IMR-90 (cell line): ENCODE results near the gene RGL4. TPM values are rescaled to one million over a fixed set of nuclear protein-coding genes. Genes with fewer than 3 reads are reported as not detected.

Experiments used
- ATAC-seq: fragments of 200-7000 bp; cut with Tn5 transposase; 2 replicates; pipeline ENCODE4 v1.9.1; 2020; ENCODE audit warnings: low read depth, mild to moderate bottlenecking, moderate library complexity
- BruUV-seq: library from RNA; stranded (reverse); fragments of 400-500 nt; replicated peaks from 2 replicates; lab custom pipeline; 2021; lab: Mats Ljungman, UMichigan
- CTCF ChIA-PET: fragments of 300-600 bp; formaldehyde crosslinking; extraction: SDS; loops from one replicate; lab custom pipeline; 2021; ENCODE audit warnings: antibody characterized with exemption; lab: Yijun Ruan, JAX
- POLR2A ChIA-PET: fragments of 300-600 bp; sonication (Branson Sonifier 250); formaldehyde crosslinking; loops from one replicate; lab custom pipeline; 2022; ENCODE audit warnings: antibody characterized with exemption; ENCODE audit not compliant: unreplicated experiment; lab: Charles Lee
- DNase-seq: peaks from one replicate; pipeline ENCODE4 v3.0.0; 2013
- H2AFZ ChIP-seq: replicated peaks from 2 replicates; pipeline ENCODE3; 2013; ENCODE audit warnings: low read length, mild to moderate bottlenecking; ENCODE audit not compliant: poor library complexity
- H2AK5ac ChIP-seq: 2 replicates; pipeline ENCODE4 v1.6.1; 2013; ENCODE audit warnings: low read depth, low read length, inconsistent platforms
- H2AK9ac ChIP-seq: replicated peaks from 2 replicates; pipeline ENCODE3; 2013; ENCODE audit warnings: mild to moderate bottlenecking, low read depth, low read length, moderate library complexity; ENCODE audit not compliant: poor library complexity
- H2BK120ac ChIP-seq: 2 replicates; pipeline ENCODE4 v1.6.1; 2013; ENCODE audit warnings: low read depth, low read length, inconsistent platforms
- H2BK15ac ChIP-seq: 3 replicates; pipeline ENCODE4 v1.6.1; 2013; ENCODE audit warnings: low read depth, low read length, inconsistent platforms
- H2BK20ac ChIP-seq: 2 replicates; pipeline ENCODE4 v1.6.1; 2013; ENCODE audit warnings: low read depth, mild to moderate bottlenecking, inconsistent platforms, low read length, moderate library complexity
- H2BK5ac ChIP-seq: 2 replicates; pipeline ENCODE4 v1.6.1; 2013; ENCODE audit warnings: mild to moderate bottlenecking, low read depth, low read length, inconsistent platforms; ENCODE audit not compliant: poor library complexity, severe bottlenecking
- H3K14ac ChIP-seq: replicated peaks from 2 replicates; pipeline ENCODE4 v1.6.1; 2013; ENCODE audit warnings: low read depth, low read length, inconsistent platforms
- H3K18ac ChIP-seq: 2 replicates; pipeline ENCODE4 v1.6.1; 2013; ENCODE audit warnings: low read depth, low read length, control low read depth
- H3K23ac ChIP-seq: 2 replicates; pipeline ENCODE4 v1.6.1; 2013; ENCODE audit warnings: low read depth, low read length, inconsistent platforms
- H3K27ac ChIP-seq: 2 replicates; pipeline ENCODE4 v1.5.1; 2013; ENCODE audit warnings: mild to moderate bottlenecking, control low read depth, low read length; ENCODE audit not compliant: insufficient read depth
- H3K27me3 ChIP-seq: 2 replicates; pipeline ENCODE4 v1.6.1; 2013; ENCODE audit warnings: low read length; ENCODE audit not compliant: control insufficient read depth, insufficient read depth
- H3K36me3 ChIP-seq: 2 replicates; pipeline ENCODE4 v1.6.1; 2013; ENCODE audit warnings: low read length, mixed read lengths; ENCODE audit not compliant: control insufficient read depth, insufficient read depth
- H3K4ac ChIP-seq: 2 replicates; pipeline ENCODE4 v1.6.1; 2013; ENCODE audit warnings: low read depth, low read length, inconsistent platforms
- H3K4me1 ChIP-seq: 2 replicates; pipeline ENCODE4 v1.6.1; 2013; ENCODE audit warnings: low read length, mixed read lengths; ENCODE audit not compliant: control insufficient read depth, insufficient read depth
- H3K4me2 ChIP-seq: 2 replicates; pipeline ENCODE4 v1.6.1; 2013; ENCODE audit warnings: low read depth, mild to moderate bottlenecking, control low read depth, low read length, moderate library complexity
- H3K4me3 ChIP-seq: 2 replicates; pipeline ENCODE4 v1.5.1; 2013; ENCODE audit warnings: low read depth, mild to moderate bottlenecking, control low read depth, low read length, moderate library complexity; ENCODE audit not compliant: insufficient read depth
- H3K56ac ChIP-seq: 2 replicates; pipeline ENCODE4 v1.6.1; 2013; ENCODE audit warnings: low read length, inconsistent platforms; ENCODE audit not compliant: insufficient read depth; ENCODE audit errors: extremely low read depth
- H3K79me1 ChIP-seq, 2 experiments: 2 replicates each; pipeline ENCODE4 v1.6.1; 2013; ENCODE audit warnings: low read length in 2 of 2, inconsistent platforms in 1 of 2, low read depth in 1 of 2
- H3K9ac ChIP-seq: 2 replicates; pipeline ENCODE4 v1.6.1; 2013; ENCODE audit warnings: low read depth, low read length, control low read depth
- H3K9me1 ChIP-seq: 2 replicates; pipeline ENCODE4 v1.6.1; 2013; ENCODE audit warnings: low read length, inconsistent platforms; ENCODE audit not compliant: insufficient read depth
- H3K9me3 ChIP-seq: 2 replicates; pipeline ENCODE4 v1.6.1; 2013; ENCODE audit warnings: low read length; ENCODE audit not compliant: control insufficient read depth, insufficient read depth
- H4K20me1 ChIP-seq: 2 replicates; pipeline ENCODE4 v1.6.1; 2013; ENCODE audit warnings: low read length, inconsistent platforms; ENCODE audit not compliant: insufficient read depth
- H4K5ac ChIP-seq: 2 replicates; pipeline ENCODE4 v1.6.1; 2013; ENCODE audit warnings: mild to moderate bottlenecking, low read depth, low read length, control low read depth
- H4K8ac ChIP-seq, 2 experiments: 2 replicates each; pipeline ENCODE4 v1.6.1; 2013; ENCODE audit warnings: low read depth in 2 of 2, low read length in 2 of 2, control low read depth in 1 of 2, inconsistent platforms in 1 of 2
- H4K91ac ChIP-seq: 2 replicates; pipeline ENCODE4 v1.6.1; 2013; ENCODE audit warnings: low read depth, low read length, inconsistent platforms; ENCODE audit not compliant: insufficient read depth
- BHLHE40 ChIP-seq: fragments of 150-350 bp; IDR thresholded peaks from 2 replicates; pipeline ENCODE4 v1.6.1; 2016; ENCODE audit warnings: mild to moderate bottlenecking, low read depth, low read length
- CEBPB ChIP-seq: IDR thresholded peaks from 2 replicates; pipeline ENCODE4 v1.6.1; 2012; ENCODE audit warnings: low read depth, low read length, improper control_type of control experiment
- CHD1 ChIP-seq: IDR thresholded peaks from 2 replicates; pipeline ENCODE4 v1.6.1; 2012; ENCODE audit warnings: low read depth, low read length, improper control_type of control experiment
- CTCF ChIP-seq: conservative IDR thresholded peaks from 2 replicates; pipeline ENCODE4 v1.5.1; 2012; ENCODE audit warnings: mild to moderate bottlenecking, low read depth, low read length, improper control_type of control experiment
- FOS ChIP-seq: fragments of 150-350 bp; IDR thresholded peaks from 2 replicates; pipeline ENCODE4 v1.6.1; 2016; ENCODE audit warnings: low read depth, low read length
- MAFK ChIP-seq: IDR thresholded peaks from 2 replicates; pipeline ENCODE4 v1.6.1; 2012; ENCODE audit warnings: low read depth, low read length, improper control_type of control experiment
- MAZ ChIP-seq: IDR thresholded peaks from 2 replicates; pipeline ENCODE4 v1.6.1; 2012; ENCODE audit warnings: low read depth, mild to moderate bottlenecking, low read length, improper control_type of control experiment, moderate library complexity, borderline replicate concordance
- MXI1 ChIP-seq: IDR thresholded peaks from 2 replicates; pipeline ENCODE4 v1.6.1; 2012; ENCODE audit warnings: low read depth, mild to moderate bottlenecking, low read length, moderate library complexity, borderline replicate concordance
- NFE2L2 ChIP-seq: fragments of 150-350 bp; IDR thresholded peaks from 2 replicates; pipeline ENCODE4 v1.6.1; 2016; ENCODE audit warnings: low read depth, mild to moderate bottlenecking, low read length
- POLR2A ChIP-seq: IDR thresholded peaks from 2 replicates; pipeline ENCODE4 v1.6.1; 2012; ENCODE audit warnings: mild to moderate bottlenecking, low read depth, low read length
- RAD21 ChIP-seq: IDR thresholded peaks from 2 replicates; pipeline ENCODE4 v1.6.1; 2012; ENCODE audit warnings: low read length, improper control_type of control experiment
- RCOR1 ChIP-seq: IDR thresholded peaks from 2 replicates; pipeline ENCODE4 v1.6.1; 2012; ENCODE audit warnings: mild to moderate bottlenecking, low read length, improper control_type of control experiment; ENCODE audit not compliant: insufficient replicate concordance
- RFX5 ChIP-seq: IDR thresholded peaks from 2 replicates; pipeline ENCODE4 v1.8.0; 2012; ENCODE audit warnings: low read depth, mild to moderate bottlenecking, low read length, moderate library complexity
- SMC3 ChIP-seq: fragments of 150-350 bp; IDR thresholded peaks from 2 replicates; pipeline ENCODE4 v1.6.1; 2016; ENCODE audit warnings: low read depth, mild to moderate bottlenecking, antibody characterized with exemption, low read length, moderate library complexity
- USF2 ChIP-seq: fragments of 150-350 bp; IDR thresholded peaks from 2 replicates; pipeline ENCODE4 v1.6.1; 2017; ENCODE audit warnings: mild to moderate bottlenecking, antibody characterized with exemption, low read length, low read depth
- WGBS, 2 experiments: methylation state at CpG; one replicate each; pipeline versions ENCODE4 v1.1.5 to v1.1.7; 2013; ENCODE audit warnings: missing lambda C conversion rate in 2 of 2; ENCODE audit not compliant: insufficient read length in 1 of 2; ENCODE audit errors: extremely low coverage in 2 of 2; 5-methylcytosine and 5-hydroxymethylcytosine counted together
- dilution Hi-C: fragments of 300-500 bp; cut with HindIII; formaldehyde crosslinking; loops from one replicate; pipeline ENCODE4 v1.14.3; 2018; ENCODE audit warnings: low sequenced_read_pairs; ENCODE audit not compliant: unreplicated experiment
- in situ Hi-C: fragments of 300-500 bp; cut with MboI; formaldehyde crosslinking; loops from 3 replicates; pipeline ENCODE4 v1.14.3; 2019; ENCODE audit warnings: low sequenced_read_pairs, inconsistent platforms, mixed read lengths
- intact Hi-C: fragments of 100-400 bp; cut with micrococcal nuclease; formaldehyde crosslinking; loops from 2 replicates; pipeline ENCODE4 v1.10.0; 2022
- polyA plus RNA-seq, 3 experiments: library from polyadenylated mRNA; depleted of rRNA; stranded (reverse); fragments of >200 nt; gene quantifications; 2 replicates each; pipeline ENCODE4 v1.2.3, GENCODE V29; 2012; ENCODE audit warnings: low replicate concordance in 1 of 3
- total RNA-seq: library from RNA; depleted of rRNA; stranded (reverse); fragments of >200 nt; gene quantifications from 2 replicates; pipeline ENCODE4 v1.2.3, GENCODE V29; 2012
- TF ChIP-seq, protein P1 (sequence below): fragments of 150-350 bp; IDR thresholded peaks from 2 replicates; pipeline ENCODE4 v1.6.1; 2016; ENCODE audit warnings: low read depth, mild to moderate bottlenecking, low read length, moderate library complexity, borderline replicate concordance

Gene RGL4
- total and polyA plus RNA-seq, 2 of the 4 experiments (the other 2 are of a cell fraction): not detected

GRCh38 chr22:23688121-23688520 lies 2.7 kb upstream of the RGL4 start:
- in situ Hi-C loops (no loop called here), dilution Hi-C loops (no loop called here), intact Hi-C loops (no loop called here)
- WGBS, 2 experiments: no CpG with 5 or more reads among the region's 10 CpGs
- Histone ChIP-seq H4K5ac (no peak overlapping the region), H3K9ac (no peak overlapping the region), H3K27ac (no peak overlapping the region), H3K79me1 (peaks cover 0 to 5% of the 10 kb centered on the region in 2 experiments; a peak in 1 of 4 replicates), H2AFZ (no peak overlapping the region), H3K27me3 (no peaks in the 10 kb centered on the region), H3K4me3 (no peak overlapping the region), H3K23ac (no peak overlapping the region), H3K56ac (no peak overlapping the region), H3K4me1 (no peaks in the 10 kb centered on the region), H2AK5ac (no peak overlapping the region), H4K91ac (no peak overlapping the region), H2BK20ac (no peak overlapping the region), H3K14ac (no peak overlapping the region), H2BK15ac (no peak overlapping the region), H3K4me2 (no peak overlapping the region), H3K9me3 (no peaks in the 10 kb centered on the region), H4K8ac (no peak overlapping the region), H3K9me1 (peaks cover 17% of the 10 kb centered on the region; the same call in 1 of the 2 replicates), H2BK5ac (no peak overlapping the region), H4K20me1 (peaks cover 10% of the 10 kb centered on the region; the same call in 1 of the 2 replicates), H2AK9ac (no peak overlapping the region), H2BK120ac (no peak overlapping the region), H3K18ac (no peak overlapping the region), H3K4ac (no peak overlapping the region), H3K36me3 (peaks cover 13% of the 10 kb centered on the region; the same call in 1 of the 2 replicates)
- no TSS peak for BruUV-seq
- ChIA-PET CTCF (no interaction called here), POLR2A (no interaction called here)
- ATAC-seq (no peak), DNase-seq (no peak)
- no peak for TF ChIP-seq RCOR1
- TF ChIP-seq MAFK: no peak
- TF ChIP-seq, protein P1, sequence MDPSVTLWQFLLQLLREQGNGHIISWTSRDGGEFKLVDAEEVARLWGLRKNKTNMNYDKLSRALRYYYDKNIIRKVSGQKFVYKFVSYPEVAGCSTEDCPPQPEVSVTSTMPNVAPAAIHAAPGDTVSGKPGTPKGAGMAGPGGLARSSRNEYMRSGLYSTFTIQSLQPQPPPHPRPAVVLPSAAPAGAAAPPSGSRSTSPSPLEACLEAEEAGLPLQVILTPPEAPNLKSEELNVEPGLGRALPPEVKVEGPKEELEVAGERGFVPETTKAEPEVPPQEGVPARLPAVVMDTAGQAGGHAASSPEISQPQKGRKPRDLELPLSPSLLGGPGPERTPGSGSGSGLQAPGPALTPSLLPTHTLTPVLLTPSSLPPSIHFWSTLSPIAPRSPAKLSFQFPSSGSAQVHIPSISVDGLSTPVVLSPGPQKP: no peak
- no peak for TF ChIP-seq NFE2L2
- no peak for TF ChIP-seq CHD1
- no peak for TF ChIP-seq CTCF
- no peak for TF ChIP-seq CEBPB
- TF ChIP-seq POLR2A: no peak
- TF ChIP-seq SMC3: no peak
- no peak for TF ChIP-seq RFX5
- no peak for TF ChIP-seq MXI1
- TF ChIP-seq BHLHE40: no peak
- no peak for TF ChIP-seq RAD21
- no peak for TF ChIP-seq FOS
- no peak for TF ChIP-seq MAZ
- TF ChIP-seq USF2: no peak
